H9 (cell line): ENCODE measurements around the gene HPCAL1. TPM values are rescaled to one million over a fixed set of nuclear protein-coding genes. Genes with fewer than 3 reads are reported as not detected.

Source experiments
- DNase-seq: peaks from one replicate; pipeline ENCODE4 v3.0.0-alpha.2; 2017
- H2AFZ ChIP-seq: one replicate; pipeline ENCODE4 v1.6.1; 2013; ENCODE audit warnings: mild to moderate bottlenecking, low read length, control low read depth, moderate library complexity
- H2AK5ac ChIP-seq: 2 replicates; pipeline ENCODE4 v1.6.1; 2013; ENCODE audit warnings: low read length, control low read depth, mixed read lengths; ENCODE audit not compliant: insufficient read length
- H2BK120ac ChIP-seq: one replicate; pipeline ENCODE4 v1.6.1; 2013; ENCODE audit warnings: low read depth, mild to moderate bottlenecking, low read length, control low read depth, inconsistent platforms; ENCODE audit not compliant: poor library complexity, severe bottlenecking
- H2BK12ac ChIP-seq: 2 replicates; pipeline ENCODE4 v1.6.1; 2013; ENCODE audit warnings: low read length, control low read depth, mixed read lengths, low read depth; ENCODE audit not compliant: insufficient read length
- H2BK15ac ChIP-seq: 2 replicates; pipeline ENCODE4 v1.6.1; 2013; ENCODE audit warnings: low read depth, low read length, control low read depth
- H2BK20ac ChIP-seq: one replicate; pipeline ENCODE4 v1.6.1; 2013; ENCODE audit warnings: low read depth, mild to moderate bottlenecking, low read length, control low read depth, inconsistent platforms; ENCODE audit not compliant: poor library complexity, severe bottlenecking
- H2BK5ac ChIP-seq: 2 replicates; pipeline ENCODE4 v1.6.1; 2013; ENCODE audit warnings: low read length, control low read depth, mixed read lengths; ENCODE audit not compliant: insufficient read length
- H3K14ac ChIP-seq: 2 replicates; pipeline ENCODE4 v1.6.1; 2013; ENCODE audit warnings: low read length, control low read depth; ENCODE audit not compliant: insufficient read depth
- H3K18ac ChIP-seq: 2 replicates; pipeline ENCODE4 v1.6.1; 2013; ENCODE audit warnings: low read depth, mild to moderate bottlenecking, mixed read lengths, low read length, control low read depth; ENCODE audit not compliant: insufficient read length
- H3K23ac ChIP-seq: 2 replicates; pipeline ENCODE4 v1.6.1; 2013; ENCODE audit warnings: low read length, control low read depth, mixed read lengths, low read depth; ENCODE audit not compliant: insufficient read length
- H3K23me2 ChIP-seq: 2 replicates; pipeline ENCODE4 v1.6.1; 2013; ENCODE audit warnings: low read depth, mild to moderate bottlenecking, mixed read lengths, low read length, control low read depth; ENCODE audit not compliant: insufficient read length, poor library complexity, severe bottlenecking
- H3K27ac ChIP-seq: 2 replicates; pipeline ENCODE4 v1.5.1; 2013; ENCODE audit warnings: low read length, control low read depth, mixed read lengths, low read depth; ENCODE audit not compliant: insufficient read length
- H3K27me3 ChIP-seq: 2 replicates; pipeline ENCODE4 v1.6.1; 2013; ENCODE audit warnings: low read length, control low read depth, inconsistent platforms; ENCODE audit not compliant: insufficient read depth
- H3K4ac ChIP-seq: 2 replicates; pipeline ENCODE4 v1.6.1; 2013; ENCODE audit warnings: low read depth, mild to moderate bottlenecking, control low read depth, inconsistent platforms, low read length, moderate library complexity
- H3K4me1 ChIP-seq: 2 replicates; pipeline ENCODE4 v1.6.1; 2013; ENCODE audit warnings: low read length, control low read depth, inconsistent platforms; ENCODE audit not compliant: insufficient read depth
- H3K4me2 ChIP-seq: 2 replicates; pipeline ENCODE4 v1.6.1; 2013; ENCODE audit warnings: low read length, control low read depth, mixed read lengths; ENCODE audit not compliant: insufficient read length, insufficient read depth
- H3K56ac ChIP-seq: 2 replicates; pipeline ENCODE4 v1.6.1; 2013; ENCODE audit warnings: low read depth, mild to moderate bottlenecking, mixed read lengths, low read length, control low read depth; ENCODE audit not compliant: insufficient read length
- H3K79me1 ChIP-seq: 2 replicates; pipeline ENCODE4 v1.6.1; 2013; ENCODE audit warnings: low read depth, mild to moderate bottlenecking, moderate library complexity, low read length, control low read depth, inconsistent platforms; ENCODE audit not compliant: insufficient read depth, poor library complexity, severe bottlenecking
- H3K79me2 ChIP-seq: 2 replicates; pipeline ENCODE4 v1.6.1; 2013; ENCODE audit warnings: low read length, control low read depth, inconsistent platforms; ENCODE audit not compliant: insufficient read depth
- H3K9ac ChIP-seq: 2 replicates; pipeline ENCODE4 v1.6.1; 2013; ENCODE audit warnings: low read length, control low read depth, mixed read lengths; ENCODE audit not compliant: insufficient read length; ENCODE audit errors: extremely low read depth
- H3K9me3 ChIP-seq: one replicate; pipeline ENCODE4 v1.6.1; 2013; ENCODE audit warnings: low read depth, low read length, inconsistent platforms; ENCODE audit not compliant: control insufficient read depth
- H3T11ph ChIP-seq: one replicate; pipeline ENCODE4 v1.6.1; 2013; ENCODE audit warnings: mild to moderate bottlenecking, low read length, control low read depth, inconsistent platforms
- H4K20me1 ChIP-seq: one replicate; pipeline ENCODE4 v1.6.1; 2013; ENCODE audit not compliant: control insufficient read depth, insufficient read length, insufficient read depth
- H4K5ac ChIP-seq: 2 replicates; pipeline ENCODE4 v1.6.1; 2013; ENCODE audit warnings: low read depth, mild to moderate bottlenecking, mixed read lengths, low read length, control low read depth; ENCODE audit not compliant: insufficient read length
- H4K8ac ChIP-seq: replicated peaks from 2 replicates; pipeline ENCODE4 v1.6.1; 2013; ENCODE audit warnings: low read length, control low read depth, mixed read lengths, low read depth; ENCODE audit not compliant: insufficient read length
- H4K91ac ChIP-seq: 2 replicates; pipeline ENCODE4 v1.6.1; 2013; ENCODE audit warnings: low read depth, mild to moderate bottlenecking, moderate library complexity, mixed read lengths, low read length, control low read depth; ENCODE audit not compliant: insufficient read length
- H3K27ac Mint-ChIP-seq, 3 experiments: 2 replicates in 2 of 3; 3 replicates in 1 of 3; pipeline ENCODE4 v1.8.0; 2020 to 2021; ENCODE audit warnings: mixed read lengths in 3 of 3, mild to moderate bottlenecking in 1 of 3, moderate library complexity in 1 of 3
- H3K27me3 Mint-ChIP-seq: 2 replicates; pipeline ENCODE4 v1.8.0; 2021; ENCODE audit warnings: low read depth, mild to moderate bottlenecking, moderate library complexity, mixed read lengths
- H3K36me3 Mint-ChIP-seq, 3 experiments: 2 replicates in 2 of 3; 3 replicates in 1 of 3; pipeline ENCODE4 v1.8.0; 2020 to 2021; ENCODE audit warnings: low read depth in 3 of 3, mixed read lengths in 3 of 3; ENCODE audit not compliant: insufficient read depth in 1 of 3
- H3K4me1 Mint-ChIP-seq, 2 experiments: 2 replicates each; pipeline ENCODE4 v1.8.0; 2020; ENCODE audit warnings: mixed read lengths in 2 of 2
- H3K4me3 Mint-ChIP-seq, 2 experiments: 2 replicates in 1 of 2; 3 replicates in 1 of 2; pipeline ENCODE4 v1.8.0; 2020 to 2021; ENCODE audit warnings: mild to moderate bottlenecking in 2 of 2, mixed read lengths in 2 of 2, moderate library complexity in 1 of 2
- H3K9me3 Mint-ChIP-seq, 2 experiments: 2 replicates in 1 of 2; 3 replicates in 1 of 2; pipeline ENCODE4 v1.8.0; 2020; ENCODE audit warnings: mild to moderate bottlenecking in 2 of 2, mixed read lengths in 2 of 2, moderate library complexity in 1 of 2
- CTCF ChIP-seq: fragments of 200-600 bp; sonication (generic); conservative IDR thresholded peaks from 3 replicates; pipeline ENCODE4 v1.8.0; 2021; ENCODE audit warnings: antibody characterized with exemption, mild to moderate bottlenecking
- WGBS: extraction: QIAGEN DNeasy Blood & Tissue Kit; methylation state at CpG from one replicate; pipeline ENCODE4 v1.1.7; 2013; ENCODE audit warnings: missing lambda C conversion rate, low lambda C conversion rate, mixed read lengths; ENCODE audit not compliant: insufficient read length; ENCODE audit errors: extremely low coverage; 5-methylcytosine and 5-hydroxymethylcytosine counted together
- total RNA-seq: library from RNA; stranded (reverse); gene quantifications from 2 replicates; pipeline ENCODE4 v1.2.1, GENCODE V29; 2021

Gene HPCAL1
- total RNA-seq, 1 experiment from 2014 or later: 4.7 TPM

- Histone ChIP-seq H2BK120ac (no peak overlapping the region), H3K56ac (no peak overlapping the region), H3K18ac (no peak overlapping the region), H4K5ac (no peak overlapping the region), H3K79me2 (no peaks in the 10 kb centered on the region), H3K27me3 (no peaks in the 10 kb centered on the region), H3K14ac (no peak overlapping the region), H3K4me1 (0 out of 2 replicates have a peak, but pooled peaks cover 4% of the 10 kb centered on the region), H4K8ac (no peak overlapping the region), H4K20me1 (no peaks in the 10 kb centered on the region), H2AFZ (no peak overlapping the region), H3K23me2 (no peaks in the 10 kb centered on the region), H3K4me2 (no peak overlapping the region), H2BK12ac (no peak overlapping the region), H3T11ph (no peak overlapping the region), H2AK5ac (no peak overlapping the region), H2BK15ac (no peak overlapping the region), H2BK5ac (no peak overlapping the region), H3K79me1 (no peaks in the 10 kb centered on the region), H2BK20ac (no peak overlapping the region), H3K27ac (no peak overlapping the region), H3K9ac (no peak overlapping the region), H3K23ac (no peak overlapping the region), H3K4ac (no peak overlapping the region), H4K91ac (no peak overlapping the region), H3K9me3 (no peaks in the 10 kb centered on the region)
- peaks cover 0 to 11% (median 0%) of the 10 kb centered on the region in 3 experiments; a peak in 1 of 7 replicates for H3K36me3 Mint-ChIP-seq
- no peak overlapping the region for H3K4me3 Mint-ChIP-seq
- peaks cover 0 to 2% of the 10 kb centered on the region in 2 experiments; a peak in 2 of 5 replicates for H3K9me3 Mint-ChIP-seq
- TF ChIP-seq CTCF: no peak
- H3K27ac Mint-ChIP-seq: no peak overlapping the region
- whole genome bisulfite sequencing: no CpG with 5 or more reads among the region's 4 CpGs
- H3K4me1 Mint-ChIP-seq: peaks cover 28 to 38% of the 10 kb centered on the region in 2 experiments
- no peaks in the 10 kb centered on the region for H3K27me3 Mint-ChIP-seq
- DNase-seq: no peak
Measured at GRCh38 chr2:10320575-10320931, 17.8 kb downstream of the HPCAL1 start.
